ENCODE data around the gene CRHR2.

CRHR2 gene

DNA sequence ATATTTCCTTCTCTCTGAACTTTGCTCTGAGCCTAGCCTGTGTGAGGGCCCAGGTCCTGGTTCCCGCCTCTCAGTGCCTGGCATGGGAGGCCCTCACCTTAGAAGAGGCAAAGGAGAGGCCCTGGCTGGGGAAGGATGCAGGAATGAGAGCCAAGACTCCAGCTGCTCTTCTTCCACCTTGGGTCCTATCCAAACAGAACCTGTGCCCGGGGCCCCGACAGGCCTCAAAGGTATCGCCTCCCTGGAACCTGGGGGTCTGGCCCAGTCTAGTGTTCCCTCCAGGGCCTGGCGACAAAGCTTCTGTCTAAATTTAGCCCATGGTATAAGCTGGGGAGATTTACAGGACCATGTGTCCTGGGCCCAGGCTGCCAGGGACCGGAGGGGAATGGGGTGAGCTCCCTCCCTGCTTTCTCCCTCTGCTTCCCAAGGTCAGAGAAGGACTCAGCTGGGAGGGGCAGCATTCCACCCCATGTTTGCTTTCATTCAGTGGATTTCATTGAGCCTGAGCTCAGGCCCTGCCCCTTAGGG, 12.0 kb upstream of the CRHR2 start:
- no peak overlapping the region for H2BK120ac ChIP-seq (ENCODE audit: insufficient read depth, low read length, poor library complexity)
- H3K79me1 ChIP-seq (ENCODE audit: low read length), result no peaks in the 10 kb centered on the region
- no peak overlapping the region for H3K4me2 ChIP-seq (ENCODE audit: low read length)
- H2AFZ ChIP-seq (ENCODE audit: insufficient read depth, low read length, poor library complexity), result no peak overlapping the region
- H3K9me3 ChIP-seq (ENCODE audit: insufficient read depth, low read depth, low read length), result peaks cover 2% of the 10 kb centered on the region
- no peak overlapping the region for H4K12ac ChIP-seq (ENCODE audit: low read depth, low read length)
- H3K4me1 ChIP-seq (ENCODE audit: control insufficient read depth in 1 of 2, insufficient read depth in 2 of 2, low read length in 2 of 2), result no peaks in the 10 kb centered on the region
- H4K91ac ChIP-seq (ENCODE audit: low read depth, low read length), result no peak overlapping the region
- H3K23ac ChIP-seq (ENCODE audit: low read length), result no peak overlapping the region
- no peak overlapping the region for H3K14ac ChIP-seq (ENCODE audit: low read length)
- no peak overlapping the region for H3K18ac ChIP-seq (ENCODE audit: low read length)
- no peak overlapping the region for H2AK5ac ChIP-seq (ENCODE audit: low read length)
- no peak overlapping the region for H4K8ac ChIP-seq (ENCODE audit: low read depth, low read length)
- no CpG with 5 or more reads among the region's 6 CpGs for WGBS (ENCODE audit: extremely low coverage, insufficient coverage, insufficient read length)
- no peaks in the 10 kb centered on the region for H3K79me2 ChIP-seq (ENCODE audit: control insufficient read depth, insufficient read depth, low read length, poor library complexity)
- H2BK5ac ChIP-seq (ENCODE audit: low read depth, low read length, poor library complexity), result no peak overlapping the region
- no peaks in the 10 kb centered on the region for H3K36me3 ChIP-seq (ENCODE audit: control insufficient read depth in 1 of 2, insufficient read depth in 2 of 2, low read length in 2 of 2)
- no peak overlapping the region for H3K27ac ChIP-seq (ENCODE audit: low read depth, low read length)
- H3K9ac ChIP-seq (ENCODE audit: low read length), result no peak overlapping the region
- no peak for DNase-seq
- H3K4ac ChIP-seq (ENCODE audit: low read depth, low read length), result no peak overlapping the region
- no peak overlapping the region for H3K4me3 ChIP-seq (ENCODE audit: low read depth, low read length)
- no peaks in the 10 kb centered on the region for H3K27me3 ChIP-seq (ENCODE audit: insufficient read depth, low read length)
- no peak overlapping the region for H2BK12ac ChIP-seq (ENCODE audit: low read length)

DNA sequence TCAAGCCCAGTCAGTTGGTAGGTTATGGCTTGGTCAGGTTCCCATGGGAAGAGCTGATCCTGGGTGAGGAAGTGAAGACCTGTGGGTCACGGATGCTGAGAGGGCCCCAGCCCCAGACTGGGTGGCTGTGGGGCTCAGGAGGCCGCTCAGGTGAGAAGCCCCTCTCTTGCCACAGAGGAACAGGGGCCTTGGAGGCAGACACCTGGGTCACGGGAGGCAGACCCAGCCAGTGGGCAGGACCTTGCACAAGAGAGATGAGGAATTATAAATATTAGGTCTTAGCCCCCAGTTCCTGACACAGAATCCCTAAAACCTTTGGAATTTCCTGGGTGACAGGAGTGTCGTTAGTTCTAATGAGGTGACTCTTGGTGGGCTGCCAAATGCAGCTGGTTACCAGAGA, 10.6 kb upstream of the CRHR2 start:
- Histone ChIP-seq H2BK12ac (ENCODE audit: low read length) (no peak overlapping the region), H4K12ac (ENCODE audit: low read depth, low read length) (no peak overlapping the region), H3K4ac (ENCODE audit: low read depth, low read length) (no peak overlapping the region), H3K4me3 (ENCODE audit: low read depth, low read length) (no peak overlapping the region), H3K79me1 (ENCODE audit: low read length) (no peaks in the 10 kb centered on the region), H3K36me3 (ENCODE audit: control insufficient read depth in 1 of 2, insufficient read depth in 2 of 2, low read length in 2 of 2) (no peaks in the 10 kb centered on the region), H3K23ac (ENCODE audit: low read length) (no peak overlapping the region), H3K4me1 (ENCODE audit: control insufficient read depth in 1 of 2, insufficient read depth in 2 of 2, low read length in 2 of 2) (no peaks in the 10 kb centered on the region), H3K27me3 (ENCODE audit: insufficient read depth, low read length) (no peaks in the 10 kb centered on the region), H4K8ac (ENCODE audit: low read depth, low read length) (no peak overlapping the region), H4K91ac (ENCODE audit: low read depth, low read length) (no peak overlapping the region), H2AK5ac (ENCODE audit: low read length) (no peak overlapping the region), H3K4me2 (ENCODE audit: low read length) (no peak overlapping the region), H3K14ac (ENCODE audit: low read length) (no peak overlapping the region), H3K9ac (ENCODE audit: low read length) (no peak overlapping the region), H3K27ac (ENCODE audit: low read depth, low read length) (no peak overlapping the region), H3K18ac (ENCODE audit: low read length) (no peak overlapping the region), H2BK120ac (ENCODE audit: insufficient read depth, low read length, poor library complexity) (no peak overlapping the region), H2BK5ac (ENCODE audit: low read depth, low read length, poor library complexity) (no peak overlapping the region), H3K9me3 (ENCODE audit: insufficient read depth, low read depth, low read length) (peaks cover 2% of the 10 kb centered on the region), H2AFZ (ENCODE audit: insufficient read depth, low read length, poor library complexity) (no peak overlapping the region), H3K79me2 (ENCODE audit: control insufficient read depth, insufficient read depth, low read length, poor library complexity) (no peaks in the 10 kb centered on the region)
- no peak for DNase-seq
- WGBS (ENCODE audit: extremely low coverage, insufficient coverage, insufficient read length), result no CpG with 5 or more reads among the region's 4 CpGs

- no peak overlapping the region for H3K23ac ChIP-seq (ENCODE audit: low read length)
Observed at GRCh38 chr7:30692438-30692837, 10.2 kb upstream of the CRHR2 start.

GRCh38 chr7:30690011-30690410, 7.8 kb upstream of the CRHR2 start:
- Histone ChIP-seq H3K18ac (ENCODE audit: low read length) (no peak overlapping the region), H3K79me1 (ENCODE audit: low read length) (no peaks in the 10 kb centered on the region), H3K79me2 (ENCODE audit: control insufficient read depth, insufficient read depth, low read length, poor library complexity) (no peaks in the 10 kb centered on the region), H3K14ac (ENCODE audit: low read length) (no peak overlapping the region), H4K12ac (ENCODE audit: low read depth, low read length) (no peak overlapping the region), H4K8ac (ENCODE audit: low read depth, low read length) (no peak overlapping the region), H3K4me3 (ENCODE audit: low read depth, low read length) (no peak overlapping the region), H2AFZ (ENCODE audit: insufficient read depth, low read length, poor library complexity) (no peak overlapping the region), H2BK5ac (ENCODE audit: low read depth, low read length, poor library complexity) (no peak overlapping the region), H4K91ac (ENCODE audit: low read depth, low read length) (no peak overlapping the region), H3K9ac (ENCODE audit: low read length) (no peak overlapping the region), H2BK12ac (ENCODE audit: low read length) (no peak overlapping the region), H3K36me3 (ENCODE audit: control insufficient read depth in 1 of 2, insufficient read depth in 2 of 2, low read length in 2 of 2) (no peaks in the 10 kb centered on the region), H3K9me3 (ENCODE audit: insufficient read depth, low read depth, low read length) (peaks cover 2% of the 10 kb centered on the region), H3K27ac (ENCODE audit: low read depth, low read length) (no peak overlapping the region), H3K4me1 (ENCODE audit: control insufficient read depth in 1 of 2, insufficient read depth in 2 of 2, low read length in 2 of 2) (no peaks in the 10 kb centered on the region), H2AK5ac (ENCODE audit: low read length) (no peak overlapping the region), H3K4me2 (ENCODE audit: low read length) (no peak overlapping the region), H3K4ac (ENCODE audit: low read depth, low read length) (no peak overlapping the region), H2BK120ac (ENCODE audit: insufficient read depth, low read length, poor library complexity) (no peak overlapping the region), H3K23ac (ENCODE audit: low read length) (no peak overlapping the region), H3K27me3 (ENCODE audit: insufficient read depth, low read length) (no peaks in the 10 kb centered on the region)
- no CpG with 5 or more reads among the region's 7 CpGs for WGBS (ENCODE audit: extremely low coverage, insufficient coverage, insufficient read length)
- no peak for DNase-seq

More at GRCh38 chr7:30692438-30692837, 10.2 kb upstream of the CRHR2 start:
- WGBS (ENCODE audit: extremely low coverage, insufficient coverage, insufficient read length), result no CpG with 5 or more reads among the region's 10 CpGs
- H3K4me3 ChIP-seq (ENCODE audit: low read depth, low read length), result no peak overlapping the region
- no peaks in the 10 kb centered on the region for H3K79me1 ChIP-seq (ENCODE audit: low read length)
- no peak overlapping the region for H2AK5ac ChIP-seq (ENCODE audit: low read length)
- H4K8ac ChIP-seq (ENCODE audit: low read depth, low read length), result no peak overlapping the region
- H2BK120ac ChIP-seq (ENCODE audit: insufficient read depth, low read length, poor library complexity), result no peak overlapping the region
- no peak overlapping the region for H4K12ac ChIP-seq (ENCODE audit: low read depth, low read length)
- no peak overlapping the region for H3K18ac ChIP-seq (ENCODE audit: low read length)
- no peak overlapping the region for H3K14ac ChIP-seq (ENCODE audit: low read length)
- no peak for DNase-seq
- no peaks in the 10 kb centered on the region for H3K4me1 ChIP-seq (ENCODE audit: control insufficient read depth in 1 of 2, insufficient read depth in 2 of 2, low read length in 2 of 2)
- H3K9ac ChIP-seq (ENCODE audit: low read length), result no peak overlapping the region
- peaks cover 2% of the 10 kb centered on the region for H3K9me3 ChIP-seq (ENCODE audit: insufficient read depth, low read depth, low read length)
- H3K79me2 ChIP-seq (ENCODE audit: control insufficient read depth, insufficient read depth, low read length, poor library complexity), result no peaks in the 10 kb centered on the region
- H4K91ac ChIP-seq (ENCODE audit: low read depth, low read length), result no peak overlapping the region
- H3K27ac ChIP-seq (ENCODE audit: low read depth, low read length), result no peak overlapping the region
- no peak overlapping the region for H3K4me2 ChIP-seq (ENCODE audit: low read length)
- H3K4ac ChIP-seq (ENCODE audit: low read depth, low read length), result no peak overlapping the region
- no peaks in the 10 kb centered on the region for H3K36me3 ChIP-seq (ENCODE audit: control insufficient read depth in 1 of 2, insufficient read depth in 2 of 2, low read length in 2 of 2)
- H2BK5ac ChIP-seq (ENCODE audit: low read depth, low read length, poor library complexity), result no peak overlapping the region
- H3K27me3 ChIP-seq (ENCODE audit: insufficient read depth, low read length), result no peaks in the 10 kb centered on the region
- no peak overlapping the region for H2BK12ac ChIP-seq (ENCODE audit: low read length)
- no peak overlapping the region for H2AFZ ChIP-seq (ENCODE audit: insufficient read depth, low read length, poor library complexity)

Data from trophoblast cell (in vitro differentiated cells and primary cell).